WTC11 (cell line): ENCODE results near the gene DLGAP4. TPM values are rescaled to one million over a fixed set of nuclear protein-coding genes. Genes with fewer than 3 reads are reported as not detected.

Source experiments
- ATAC-seq: fragments of 200-7000 bp; cut with Tn5 transposase; 2 replicates; pipeline ENCODE4 v1.10.0; 2021; ENCODE audit warnings: mild to moderate bottlenecking, moderate library complexity
- CTCF ChIA-PET: fragments of 300-600 bp; sonication (Branson Sonifier 250); formaldehyde crosslinking; loops from one replicate; lab custom pipeline; 2021; ENCODE audit warnings: antibody characterized with exemption; lab: Charles Lee
- POLR2A ChIA-PET: fragments of 350-600 bp; sonication (Branson Sonifier 250); formaldehyde crosslinking; loops from one replicate; lab custom pipeline; 2021; ENCODE audit warnings: antibody characterized with exemption; lab: Charles Lee
- DNase-seq: peaks from one replicate; pipeline ENCODE4 v3.0.0; 2021; ENCODE audit warnings: low spot score
- H3K27ac Mint-ChIP-seq: 2 replicates; pipeline ENCODE4 v1.8.0; 2021; ENCODE audit warnings: mixed read lengths
- H3K27me3 Mint-ChIP-seq: 2 replicates; pipeline ENCODE4 v1.8.0; 2021; ENCODE audit warnings: low read depth, mild to moderate bottlenecking, moderate library complexity, mixed read lengths
- H3K36me3 Mint-ChIP-seq: 2 replicates; pipeline ENCODE4 v1.8.0; 2021; ENCODE audit warnings: mixed read lengths
- H3K4me1 Mint-ChIP-seq: 2 replicates; pipeline ENCODE4 v1.8.0; 2022; ENCODE audit warnings: mixed read lengths
- H3K4me3 Mint-ChIP-seq: 2 replicates; pipeline ENCODE4 v1.8.0; 2021; ENCODE audit warnings: mild to moderate bottlenecking, moderate library complexity, mixed read lengths
- H3K9me3 Mint-ChIP-seq: 2 replicates; pipeline ENCODE4 v1.8.0; 2021; ENCODE audit warnings: mixed read lengths
- AFF4 ChIP-seq: sonication (generic); formaldehyde crosslinking; IDR thresholded peaks from 2 replicates; pipeline ENCODE4 v1.8.1; 2023; ENCODE audit warnings: mild to moderate bottlenecking, missing genetic modification reagents, borderline replicate concordance
- ATF2 ChIP-seq: sonication (generic); formaldehyde crosslinking; IDR thresholded peaks from 2 replicates; pipeline ENCODE4 v1.8.1; 2022; ENCODE audit warnings: low read depth, missing genetic modification reagents, borderline replicate concordance
- CDX4 ChIP-seq: fragments of 250-450 bp; sonication (Bioruptor Pico); IDR thresholded peaks from 2 replicates; pipeline ENCODE4 v1.9.0; 2021; ENCODE audit warnings: moderate library complexity, mild to moderate bottlenecking, inconsistent platforms, borderline replicate concordance
- CREM ChIP-seq: sonication (generic); formaldehyde crosslinking; IDR thresholded peaks from 2 replicates; pipeline ENCODE4 v1.8.1; 2022; ENCODE audit warnings: mild to moderate bottlenecking, missing genetic modification reagents, moderate library complexity
- ETV6 ChIP-seq: sonication (generic); formaldehyde crosslinking; IDR thresholded peaks from 2 replicates; pipeline ENCODE4 v1.8.1; 2022; ENCODE audit warnings: mild to moderate bottlenecking, missing genetic modification reagents
- FOXJ3 ChIP-seq: sonication (generic); formaldehyde crosslinking; IDR thresholded peaks from 2 replicates; pipeline ENCODE4 v1.9.0; 2021; ENCODE audit warnings: missing genetic modification reagents, mild to moderate bottlenecking, borderline replicate concordance
- IRF1 ChIP-seq: sonication (generic); formaldehyde crosslinking; IDR thresholded peaks from 2 replicates; pipeline ENCODE4 v1.8.0; 2023; ENCODE audit warnings: missing genetic modification reagents
- JAZF1 ChIP-seq: fragments of 250-450 bp; sonication (Bioruptor Pico); IDR thresholded peaks from 2 replicates; pipeline ENCODE4 v1.9.0; 2021; ENCODE audit warnings: moderate library complexity, mild to moderate bottlenecking, inconsistent platforms
- MLX ChIP-seq: sonication (generic); formaldehyde crosslinking; IDR thresholded peaks from 2 replicates; pipeline ENCODE4 v1.8.1; 2023; ENCODE audit warnings: mild to moderate bottlenecking, missing genetic modification reagents, moderate library complexity
- MXD4 ChIP-seq: fragments of 250-450 bp; sonication (Bioruptor Pico); IDR thresholded peaks from 2 replicates; pipeline ENCODE4 v1.8.0; 2021; ENCODE audit warnings: mild to moderate bottlenecking, moderate library complexity, borderline replicate concordance
- MYBL2 ChIP-seq: sonication (generic); formaldehyde crosslinking; IDR thresholded peaks from 2 replicates; pipeline ENCODE4 v1.8.1; 2023; ENCODE audit warnings: mild to moderate bottlenecking, moderate library complexity, missing genetic modification reagents
- NFE2L1 ChIP-seq: sonication (generic); formaldehyde crosslinking; IDR thresholded peaks from 2 replicates; pipeline ENCODE4 v1.8.1; 2023; ENCODE audit warnings: missing genetic modification reagents
- NR3C1 ChIP-seq: sonication (generic); formaldehyde crosslinking; conservative IDR thresholded peaks from 2 replicates; pipeline ENCODE4 v1.8.1; 2023; ENCODE audit warnings: low read depth, mild to moderate bottlenecking, missing genetic modification reagents
- SMAD3 ChIP-seq: sonication (generic); formaldehyde crosslinking; IDR thresholded peaks from 2 replicates; pipeline ENCODE4 v1.8.0; 2022; ENCODE audit warnings: missing genetic modification reagents, mild to moderate bottlenecking, borderline replicate concordance
- USF2 ChIP-seq: sonication (generic); formaldehyde crosslinking; IDR thresholded peaks from 2 replicates; pipeline ENCODE4 v1.8.1; 2023; ENCODE audit warnings: mild to moderate bottlenecking, missing genetic modification reagents, moderate library complexity
- ZBTB21 ChIP-seq: sonication (generic); formaldehyde crosslinking; IDR thresholded peaks from 2 replicates; pipeline ENCODE4 v1.8.1; 2023; ENCODE audit warnings: mild to moderate bottlenecking, missing genetic modification reagents, borderline replicate concordance
- ZBTB43 ChIP-seq: sonication (generic); formaldehyde crosslinking; IDR thresholded peaks from 2 replicates; pipeline ENCODE4 v1.8.1; 2023; ENCODE audit warnings: mild to moderate bottlenecking, missing genetic modification reagents
- ZNF121 ChIP-seq: sonication (generic); formaldehyde crosslinking; IDR thresholded peaks from 2 replicates; pipeline ENCODE4 v1.8.0; 2023; ENCODE audit warnings: missing genetic modification reagents
- ZNF671 ChIP-seq: fragments of 250-450 bp; sonication (Bioruptor Pico); IDR thresholded peaks from 2 replicates; pipeline ENCODE4 v1.8.0; 2021; ENCODE audit warnings: mild to moderate bottlenecking
- ZSCAN18 ChIP-seq: fragments of 250-450 bp; sonication (Bioruptor Pico); IDR thresholded peaks from 2 replicates; pipeline ENCODE4 v2.1.2; 2022; ENCODE audit warnings: mild to moderate bottlenecking, moderate library complexity
- total RNA-seq: library from RNA; stranded (reverse); gene quantifications from 3 replicates; pipeline ENCODE4 v1.2.3, GENCODE V29; 2021

DLGAP4 gene
- total RNA-seq, 1 experiment from 2014 or later, result 52.6 TPM

GRCh38 chr20:36424314-36424713 is 118.2 kb downstream of the DLGAP4 start (continued):
- TF ChIP-seq ZSCAN18, result no peak
- TF ChIP-seq, all 79 proteins: peak for 0

- CTCF ChIA-PET, result interaction anchor here (0.7 kb wide), 1 partner anchor 55 kb away, joined by 5 read pairs; no protein-coding TSS in a partner anchor
- H3K27me3 Mint-ChIP-seq, result no peaks in the 10 kb centered on the region
- no peaks in the 10 kb centered on the region for H3K9me3 Mint-ChIP-seq
- H3K36me3 Mint-ChIP-seq, result no peaks in the 10 kb centered on the region
- DNase-seq (no peak), ATAC-seq (no peak)
- TF ChIP-seq FOXJ3 (no peak), CDX4 (no peak)
- POLR2A ChIA-PET, result no interaction called here
- H3K4me1 Mint-ChIP-seq, result no peaks in the 10 kb centered on the region
- H3K27ac Mint-ChIP-seq, result no peak overlapping the region
- H3K4me3 Mint-ChIP-seq, result no peak overlapping the region
Measured at GRCh38 chr20:36425166-36425565, 119.0 kb downstream of the DLGAP4 start.

GRCh38 chr20:36431604-36432003 is 125.5 kb downstream of the DLGAP4 start:
- CTCF ChIA-PET, result interaction anchor here (0.8 to 1.0 kb wide), 2 partner anchors 32 to 229 kb away, joined by 3 to 4 read pairs; no protein-coding TSS in a partner anchor
- no peaks in the 10 kb centered on the region for H3K36me3 Mint-ChIP-seq
- H3K4me3 Mint-ChIP-seq, result no peak overlapping the region
- peaks cover 19% of the 10 kb centered on the region for H3K27me3 Mint-ChIP-seq
- no peaks in the 10 kb centered on the region for H3K4me1 Mint-ChIP-seq
- no peak for ATAC-seq
- H3K9me3 Mint-ChIP-seq, result no peaks in the 10 kb centered on the region
- no peak for TF ChIP-seq ATF2 (CRISPR knock-in tag)
- TF ChIP-seq USF2, result no peak
- no peak for TF ChIP-seq MXD4 (CRISPR knock-in tag)
- TF ChIP-seq MLX (CRISPR knock-in tag), result no peak
- TF ChIP-seq SMAD3, result no peak
- no peak for TF ChIP-seq ZNF671 (CRISPR knock-in tag)
- no peak for TF ChIP-seq IRF1
- TF ChIP-seq ETV6 (CRISPR knock-in tag), result no peak
- no peak for TF ChIP-seq ZBTB43
- no peak for TF ChIP-seq NR3C1 (CRISPR knock-in tag)
- TF ChIP-seq ZNF121 (CRISPR knock-in tag), result no peak
- no peak for TF ChIP-seq AFF4 (CRISPR knock-in tag)
- TF ChIP-seq MYBL2, result no peak
- TF ChIP-seq CREM (CRISPR knock-in tag), result no peak
- TF ChIP-seq NFE2L1 (CRISPR knock-in tag), result no peak
- no peak for TF ChIP-seq JAZF1 (CRISPR knock-in tag)
- no peak for TF ChIP-seq ZBTB21 (CRISPR knock-in tag)
- TF ChIP-seq, all 79 proteins: peak for 0
- no peak for DNase-seq
- H3K27ac Mint-ChIP-seq, result no peak overlapping the region
- POLR2A ChIA-PET, result no interaction called here
